K562 (cell line): Measurements from ENCODE around the gene MAN2A1. TPM values are rescaled to one million over a fixed set of nuclear protein-coding genes. Genes with fewer than 3 reads are reported as not detected.

Experiments used
- ATAC-seq: fragments of 200-7000 bp; cut with Tn5 transposase; 3 replicates; pipeline ENCODE4 v1.9.1; 2020; ENCODE audit warnings: moderate library complexity
- BruUV-seq: library from RNA; stranded (reverse); fragments of 400-500 nt; replicated peaks from 2 replicates; lab custom pipeline; 2021; lab: Mats Ljungman, UMichigan
- CTCF ChIA-PET: fragments of 300-600 bp; formaldehyde crosslinking; extraction: SDS; loops from one replicate; lab custom pipeline; 2021; ENCODE audit warnings: low intra/inter-chr PET ratio; lab: Yijun Ruan, JAX
- POLR2A ChIA-PET: fragments of 300-600, 350-650 bp; sonication (Branson Sonifier 250); formaldehyde crosslinking; extraction: SDS; loops from one replicate; lab custom pipeline; 2021; ENCODE audit warnings: antibody characterized with exemption, inconsistent platforms; lab: Yijun Ruan, JAX
- DNase-seq, 4 experiments: peaks; one replicate each; pipeline versions ENCODE4 v3.0.0 to v3.0.0-alpha.2; 2011 to 2018; ENCODE audit warnings: low spot score in 3 of 4, mixed read lengths in 3 of 4; ENCODE audit errors: extremely low read depth in 1 of 4
- FAIRE-seq: peaks from 2 replicates; lab custom pipeline; 2011; peaks lifted over from hg19 to GRCh38; lab: Jason Lieb, UNC
- H2AFZ ChIP-seq: 2 replicates; pipeline ENCODE4 v1.6.0; 2011; ENCODE audit warnings: low read depth, low read length, control low read depth, inconsistent platforms
- H3K27ac ChIP-seq: fragments of 200-600 bp; 3 replicates; pipeline ENCODE4 v1.8.0; 2011; ENCODE audit warnings: low read depth, mild to moderate bottlenecking, control low read depth, inconsistent platforms, low read length, moderate library complexity, mixed read lengths; ENCODE audit errors: extremely low read depth
- H3K27me3 ChIP-seq, 2 experiments: fragments of 300-600 bp in 1 of 2; 2 replicates in 1 of 2; 3 replicates in 1 of 2; pipeline versions ENCODE4 v1.6.0 to v1.8.0; 2011; ENCODE audit warnings: inconsistent platforms in 2 of 2, low read length in 2 of 2, mild to moderate bottlenecking in 1 of 2, mixed read lengths in 1 of 2, moderate library complexity in 1 of 2; ENCODE audit not compliant: control insufficient read depth in 2 of 2, insufficient read depth in 2 of 2
- H3K36me3 ChIP-seq: fragments of 300-600 bp; 3 replicates; pipeline ENCODE4 v1.8.0; 2011; ENCODE audit warnings: mild to moderate bottlenecking, low read length, inconsistent platforms; ENCODE audit not compliant: control insufficient read depth, insufficient read depth
- H3K4me1 ChIP-seq, 2 experiments: fragments of 200-600 bp in 1 of 2; replicated peaks in 1 of 2; 2 replicates in 1 of 2; 3 replicates in 1 of 2; pipeline versions ENCODE4 v1.5.1 to v1.8.0; 2011; ENCODE audit warnings: inconsistent platforms in 2 of 2, low read length in 2 of 2, mild to moderate bottlenecking in 1 of 2, mixed read lengths in 1 of 2, moderate library complexity in 1 of 2; ENCODE audit not compliant: control insufficient read depth in 2 of 2, insufficient read depth in 2 of 2
- H3K4me2 ChIP-seq: 2 replicates; pipeline ENCODE4 v1.6.1; 2011; ENCODE audit warnings: low read length, control low read depth, inconsistent platforms, mixed read lengths; ENCODE audit not compliant: insufficient read depth
- H3K4me3 ChIP-seq: fragments of 200-600 bp; sonication (generic), shearing (Covaris generic); 2 replicates; pipeline ENCODE4 v1.5.1; 2016; ENCODE audit warnings: control low read depth, inconsistent platforms
- H3K79me2 ChIP-seq: fragments of 200-600 bp; 3 replicates; pipeline ENCODE4 v1.8.0; 2011; ENCODE audit warnings: low read length, inconsistent platforms; ENCODE audit not compliant: control insufficient read depth, insufficient read depth
- H3K9ac ChIP-seq, 2 experiments: 2 replicates each; pipeline versions ENCODE4 v1.6.0 to v1.6.1; 2011; ENCODE audit warnings: low read depth in 2 of 2, low read length in 2 of 2, control low read depth in 1 of 2, inconsistent platforms in 1 of 2, mild to moderate bottlenecking in 1 of 2, mixed read lengths in 1 of 2; ENCODE audit not compliant: insufficient read depth in 1 of 2
- H3K9me1 ChIP-seq: one replicate; pipeline ENCODE4 v1.6.0; 2011; ENCODE audit warnings: inconsistent platforms, mild to moderate bottlenecking, low read length, moderate library complexity; ENCODE audit not compliant: control insufficient read depth, insufficient read depth
- H3K9me3 ChIP-seq: replicated peaks from 2 replicates; pipeline ENCODE4 v1.5.1; 2011; ENCODE audit warnings: low read depth, low read length, inconsistent platforms; ENCODE audit not compliant: control insufficient read depth, insufficient read depth
- H4K20me1 ChIP-seq: replicated peaks from 2 replicates; pipeline ENCODE4 v1.6.1; 2011; ENCODE audit warnings: low read length, inconsistent platforms, mixed read lengths; ENCODE audit not compliant: control insufficient read depth, insufficient read depth
- ARID1B ChIP-seq: fragments of 450-650 bp; IDR thresholded peaks from 2 replicates; pipeline ENCODE4 v1.6.1; 2016; ENCODE audit warnings: antibody characterized with exemption, mild to moderate bottlenecking, inconsistent platforms
- BACH1 ChIP-seq: fragments of 200-800 bp; sonication (Bioruptor generic); IDR thresholded peaks from 2 replicates; pipeline ENCODE4 v1.6.1; 2016; ENCODE audit warnings: missing genetic modification characterization, missing compliant biosample characterization
- RNF2 ChIP-seq: sonication (generic); IDR thresholded peaks from 2 replicates; pipeline ENCODE4 v1.6.1; 2016
- SMAD1 ChIP-seq: fragments of 150-350 bp; IDR thresholded peaks from 2 replicates; pipeline ENCODE4 v1.6.1; 2014; ENCODE audit warnings: low read length, low read depth; ENCODE audit not compliant: partially characterized antibody
- SMAD3 ChIP-seq: fragments of 450-650 bp; formaldehyde crosslinking; conservative IDR thresholded peaks from 2 replicates; pipeline ENCODE4 v1.4.0; 2020; ENCODE audit warnings: mild to moderate bottlenecking
- TAF1 ChIP-seq: IDR thresholded peaks from 2 replicates; pipeline ENCODE4 v1.6.1; 2011; ENCODE audit warnings: mild to moderate bottlenecking, low read length, moderate library complexity; ENCODE audit not compliant: insufficient read depth, control insufficient read depth, severe bottlenecking; ENCODE audit errors: extremely low read depth
- TCFL5 ChIP-seq: fragments of 250-450 bp; sonication (Bioruptor Pico); conservative IDR thresholded peaks from 2 replicates; pipeline ENCODE4 v1.6.1; 2021; ENCODE audit warnings: mild to moderate bottlenecking, moderate library complexity, matching md5 sums
- U2AF2 ChIP-seq: fragments of 200-400 bp; formaldehyde crosslinking; optimal IDR thresholded peaks from 2 replicates; pipeline ENCODE3; 2017; ENCODE audit warnings: low read depth, mild to moderate bottlenecking, low read length
- ZNF133 ChIP-seq: fragments of 250-450 bp; sonication (Bioruptor Pico); IDR thresholded peaks from 2 replicates; pipeline ENCODE4 v1.4.0; 2020; ENCODE audit warnings: mild to moderate bottlenecking
- ZNF311 ChIP-seq: fragments of 250-450 bp; sonication (Bioruptor Pico); IDR thresholded peaks from 2 replicates; pipeline ENCODE4 v1.4.0; 2020; ENCODE audit warnings: mild to moderate bottlenecking, moderate library complexity
- ZNF707 ChIP-seq: fragments of 250-450 bp; sonication (Bioruptor Pico); conservative IDR thresholded peaks from 2 replicates; pipeline ENCODE4 v1.8.0; 2022; ENCODE audit warnings: inconsistent platforms, mild to moderate bottlenecking, moderate library complexity
- WGBS: fragments of 100-300 bp; shearing (Covaris generic); methylation state at CpG from one replicate; pipeline ENCODE4 v1.1.6; 2016; ENCODE audit warnings: low coverage, mixed read lengths; ENCODE audit not compliant: insufficient coverage; ENCODE audit errors: missing lambda C conversion rate; 5-methylcytosine and 5-hydroxymethylcytosine counted together
- in situ Hi-C: fragments of 300-500 bp; cut with MboI; formaldehyde crosslinking; loops from 4 replicates; pipeline ENCODE4 v1.15.0; 2018; ENCODE audit warnings: inconsistent platforms, mixed read lengths
- intact Hi-C: fragments of 100-400 bp; cut with micrococcal nuclease; formaldehyde crosslinking; loops from 2 replicates; pipeline ENCODE4 v1.14.2; 2022
- polyA plus RNA-seq, 8 experiments: library from polyadenylated mRNA; depleted of rRNA in 4 of 8; stranded (reverse) in 5 of 8; unstranded in 3 of 8; fragments of >200 nt; fragmentation: Nextera tagmentation in 2 of 8; fragmentation: Illumina TruSeq in 1 of 8; extraction: Ambion mirVana in 2 of 8; extraction: Trizol in 1 of 8; gene quantifications; 2 replicates each; pipeline versions ENCODE4 v1.2.1 to v1.2.3, GENCODE V29; 2011 to 2014; ENCODE audit warnings: inconsistent platforms in 1 of 8, missing spikeins in 1 of 8
- total RNA-seq, 7 experiments: library from RNA; depleted of rRNA in 6 of 7; stranded (reverse); fragments of >200 nt in 6 of 7; fragmentation: Illumina TruSeq in 2 of 7; extraction: Trizol in 2 of 7; gene quantifications; 2 replicates each; pipeline versions ENCODE4 v1.2.1 to v1.2.3, GENCODE V29; 2011 to 2021; ENCODE audit warnings: low replicate concordance in 1 of 7

MAN2A1 gene
- total and polyA plus RNA-seq, 9 of the 15 experiments (the other 6 are each of a cell fraction or from before 2014, with no cell fraction given): 5.2 to 32.0 (median 19.8) TPM

DNA sequence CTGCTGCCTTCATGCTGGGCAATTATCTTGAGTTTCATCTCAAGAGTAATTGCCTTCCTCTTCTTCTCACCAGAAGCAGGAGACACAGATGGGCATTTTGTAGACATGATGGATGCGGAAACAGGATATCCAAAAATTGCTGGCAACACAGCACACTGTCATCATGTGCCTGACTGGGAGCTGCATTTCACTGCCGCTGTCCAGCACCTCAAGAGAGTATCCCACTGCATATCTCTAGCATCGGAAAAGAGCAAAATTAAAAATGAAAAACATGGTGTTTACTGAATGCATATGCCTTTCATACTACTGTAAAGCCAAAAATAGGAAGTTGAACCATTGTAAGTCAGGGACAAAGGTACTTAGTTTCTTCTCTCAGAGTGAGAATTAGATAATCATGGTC lies 210.7 kb downstream of the MAN2A1 start (continued):
- TF ChIP-seq ZNF707 (CRISPR knock-in tag): no peak

GRCh38 chr5:109900911-109901627 lies 211.3 kb downstream of the MAN2A1 start:
- TF ChIP-seq SMAD1 (no peak), BACH1 (tag) (no peak), TCFL5 (CRISPR knock-in tag) (no peak), RNF2 (no peak), ZNF311 (no peak), ARID1B (no peak), SMAD3 (no peak), ZNF133 (CRISPR knock-in tag) (no peak), TAF1 (no peak), U2AF2 (no peak)
- in situ Hi-C loops: no loop called here
- Histone ChIP-seq H3K9me1 (no peaks in the 10 kb centered on the region), H3K4me2 (no peak overlapping the region), H4K20me1 (no peaks in the 10 kb centered on the region), H3K27ac (no peak overlapping the region), H3K36me3 (no peaks in the 10 kb centered on the region), H3K9me3 (no peaks in the 10 kb centered on the region), H2AFZ (no peak overlapping the region), H3K4me3 (no peak overlapping the region), H3K79me2 (no peaks in the 10 kb centered on the region), H3K4me1 (no peaks in the 10 kb centered on the region), H3K27me3 (peaks cover 0 to 4% of the 10 kb centered on the region in 2 experiments; a peak in 1 of 5 replicates), H3K9ac (no peak overlapping the region)
- ATAC-seq (no peak), FAIRE-seq (no peak), DNase-seq (no peak)
- BruUV-seq: no TSS peak
- ChIA-PET POLR2A (no interaction called here), CTCF (no interaction called here)
- WGBS: 0% methylated on average over 3 of the region's 3 CpGs
- intact Hi-C loops: no loop called here
